ENCODE data around the gene SLC35F4.
"Not testable (repeated sequence)": the region's sequence is repeated elsewhere in the genome, so short reads cannot be mapped to it uniquely, and the experiment has no call there.

Gene SLC35F4

GRCh38 chr14:57865403-57866198, at the start of gene SLC35F4:
TSS of gene SLC35F4 (minus strand) at chr14:57866092.
- DNase-seq (ENCODE audit: low read depth in 2 of 2) = no peak

DNA sequence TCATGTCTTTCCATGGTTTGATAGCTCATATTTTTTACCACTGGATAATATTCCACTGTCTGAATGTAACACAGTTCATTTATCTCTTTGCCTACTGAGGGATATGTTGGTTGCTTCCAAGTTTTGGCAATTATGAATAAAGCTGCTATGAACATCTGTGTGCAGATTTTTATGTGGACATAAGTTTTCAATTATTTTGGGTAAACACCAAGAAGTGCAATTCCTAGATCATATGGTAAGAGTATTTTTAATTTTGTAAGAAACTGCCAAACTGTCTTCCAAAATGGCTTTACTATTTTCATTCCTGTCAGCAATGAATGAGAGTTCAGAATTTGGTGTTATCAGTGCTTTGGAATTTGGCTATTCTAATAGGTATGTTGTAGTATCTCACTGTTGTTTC, 43.7 kb upstream of the SLC35F4 start:
- no peak for DNase-seq (ENCODE audit: low read depth in 2 of 2)

DNA sequence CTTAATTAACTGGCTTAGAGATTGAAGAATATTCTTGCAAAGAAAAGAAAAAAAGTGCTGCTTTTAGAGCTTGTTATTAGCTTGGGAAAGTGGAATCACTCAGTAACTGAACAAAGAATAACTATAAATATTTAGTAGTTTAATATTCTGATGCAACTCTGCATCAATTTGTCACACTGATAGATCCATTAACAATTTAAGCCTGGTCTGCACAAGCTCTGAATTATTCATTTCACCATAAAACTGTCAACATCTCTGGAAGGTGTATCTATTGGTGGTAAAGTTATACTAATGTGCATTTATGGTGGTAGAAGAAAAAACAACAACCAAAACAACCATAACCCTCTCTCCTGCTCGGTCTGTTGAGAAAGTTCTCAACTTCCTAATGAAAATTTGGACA, 38.1 kb upstream of the SLC35F4 start:
- DNase-seq (ENCODE audit: low read depth in 2 of 2) = no peak

DNA sequence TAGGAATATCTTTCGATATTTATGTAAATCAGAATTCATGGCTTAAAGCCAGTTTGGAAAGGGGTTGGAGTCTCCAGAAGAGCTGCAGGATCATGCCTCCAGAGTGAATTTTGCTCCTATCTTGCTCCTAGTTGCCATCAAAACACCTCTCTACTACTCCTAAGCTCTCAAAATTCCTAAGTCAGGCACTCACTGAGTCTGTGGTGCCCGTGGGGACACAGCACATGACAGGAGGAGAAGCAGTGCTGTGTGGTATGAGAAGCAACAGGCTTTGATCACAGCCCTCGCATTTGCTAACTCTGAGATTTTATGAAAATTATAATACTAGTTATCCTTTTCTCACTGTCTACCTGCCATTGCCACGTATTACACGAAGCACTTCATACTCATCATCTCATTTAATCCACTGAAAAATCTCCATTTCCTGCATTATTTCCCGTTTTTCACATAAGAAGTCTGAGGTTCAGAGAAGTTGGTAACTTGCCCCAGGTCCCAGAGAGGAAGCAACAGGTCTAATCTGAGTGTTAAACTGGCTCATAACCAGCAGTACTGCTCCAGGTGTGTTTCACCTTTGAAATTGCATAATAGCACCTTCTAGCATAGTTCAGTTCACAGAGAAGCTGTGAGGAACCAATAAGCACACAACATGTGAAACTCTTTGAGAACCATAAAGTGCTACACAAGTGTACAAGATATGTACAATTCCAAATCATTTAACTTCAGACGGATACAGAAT, 33.1 kb upstream of the SLC35F4 start:
- no peak for DNase-seq (ENCODE audit: low read depth in 2 of 2)

GRCh38 chr14:57897144-57897748, 31.4 kb upstream of the SLC35F4 start:
- DNase-seq (ENCODE audit: low read depth in 2 of 2) = no peak

- no peak for DNase-seq (ENCODE audit: low read depth in 2 of 2)
These were observed 23.4 kb upstream of the SLC35F4 start for GRCh38 chr14:57889245-57889644.

DNA sequence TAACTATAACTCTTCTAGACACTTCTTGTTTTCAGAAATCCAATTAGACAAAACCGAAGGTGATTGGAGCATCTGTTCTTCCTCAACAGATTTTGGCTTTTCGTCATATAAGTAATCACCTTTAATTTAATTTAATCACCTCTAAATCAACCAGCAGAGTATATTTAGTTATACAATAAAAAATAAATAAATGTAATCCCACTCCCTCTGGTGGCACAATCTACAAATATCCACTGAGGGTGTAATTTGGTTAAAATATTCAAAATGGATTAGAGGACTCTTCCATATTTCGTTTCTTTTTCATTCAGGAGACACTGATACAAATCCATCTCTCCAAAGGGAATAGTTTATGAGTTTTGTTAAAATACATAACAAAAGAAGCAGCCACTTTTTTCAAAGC, 18.3 kb upstream of the SLC35F4 start:
- no peak for DNase-seq (ENCODE audit: low read depth in 2 of 2)

DNA sequence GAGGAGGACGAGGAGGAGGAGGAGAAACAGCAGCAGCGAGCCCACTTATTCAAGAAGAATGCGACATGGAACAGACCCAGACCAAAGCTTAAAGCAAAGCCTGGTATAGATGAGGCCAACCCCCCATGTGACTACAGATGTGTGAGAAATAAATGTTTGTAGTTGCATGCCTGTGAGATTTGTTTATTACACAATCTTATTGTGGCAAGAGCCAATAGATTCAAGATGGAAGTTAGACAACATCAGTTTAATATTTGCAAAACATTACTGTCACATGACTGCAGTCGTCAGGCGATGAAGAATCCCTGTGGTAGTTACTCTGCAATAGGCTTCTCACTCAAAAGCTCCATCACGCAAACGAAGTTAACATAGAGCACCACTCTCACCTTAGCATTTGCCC, 17.2 kb upstream of the SLC35F4 start:
- no peak for DNase-seq (ENCODE audit: low read depth in 2 of 2)

DNA sequence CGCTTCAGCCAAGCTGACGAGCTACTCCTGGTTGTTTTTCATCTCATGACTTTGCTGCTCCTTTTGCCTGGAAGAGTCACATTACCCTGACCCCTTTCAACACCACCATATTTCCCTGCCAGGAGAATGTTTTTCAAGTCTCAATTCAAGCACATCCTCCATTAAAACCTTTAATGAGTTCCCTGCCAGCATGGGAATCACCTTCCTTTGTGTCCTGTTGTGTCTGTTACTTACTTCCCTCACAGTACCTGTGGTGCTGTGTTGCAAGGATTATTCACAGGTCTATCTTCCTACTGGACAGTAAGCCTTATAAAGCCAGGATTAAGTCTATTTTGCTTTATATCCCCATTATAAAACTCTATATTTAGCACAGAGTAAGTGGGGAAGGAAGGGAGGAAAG, 13.6 kb upstream of the SLC35F4 start:
- no peak for DNase-seq (ENCODE audit: low read depth in 2 of 2)

- no peak for DNase-seq (ENCODE audit: low read depth in 2 of 2)
These were observed 10.1 kb upstream of the SLC35F4 start for GRCh38 chr14:57875985-57876384.

GRCh38 chr14:57875296-57875695, 9.4 kb upstream of the SLC35F4 start:
- no peak for DNase-seq (ENCODE audit: low read depth in 2 of 2)

GRCh38 chr14:57871459-57872080, 5.7 kb upstream of the SLC35F4 start:
- DNase-seq (ENCODE audit: low read depth in 2 of 2) = no peak

GRCh38 chr14:57870686-57871457, 5.0 kb upstream of the SLC35F4 start:
- no peak for DNase-seq (ENCODE audit: low read depth in 2 of 2)

- DNase-seq (ENCODE audit: low read depth in 2 of 2) = no peak
These were observed 3.7 kb upstream of the SLC35F4 start for GRCh38 chr14:57869617-57870016.

- no peak for DNase-seq (ENCODE audit: low read depth in 2 of 2)
These were observed 360 bp upstream of the SLC35F4 start for GRCh38 chr14:57866199-57866705.

GRCh38 chr14:57865066-57865402, 858 bp downstream of the SLC35F4 start:
- DNase-seq (ENCODE audit: low read depth in 2 of 2) = no peak

DNA sequence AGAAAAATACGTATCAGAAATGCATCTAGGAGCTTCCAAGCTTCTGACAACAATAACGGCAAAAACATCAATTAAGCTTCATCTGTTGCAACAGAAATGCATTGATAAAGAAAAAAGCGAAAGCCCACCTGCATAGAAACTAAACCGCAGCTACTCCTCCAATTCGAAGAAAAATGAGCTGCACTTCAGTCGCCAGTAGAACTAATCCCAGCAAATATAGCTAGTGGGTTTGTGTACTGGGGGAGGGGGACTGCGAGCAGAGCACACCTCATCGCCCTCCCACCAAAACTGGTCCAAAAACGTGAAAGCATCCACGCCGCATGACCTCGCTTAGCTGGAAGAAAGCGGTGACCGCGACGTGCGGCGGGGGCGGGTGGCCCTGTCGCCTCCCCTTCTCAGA, 1.2 kb downstream of the SLC35F4 start:
- DNase-seq (ENCODE audit: low read depth in 2 of 2) = no peak

DNA sequence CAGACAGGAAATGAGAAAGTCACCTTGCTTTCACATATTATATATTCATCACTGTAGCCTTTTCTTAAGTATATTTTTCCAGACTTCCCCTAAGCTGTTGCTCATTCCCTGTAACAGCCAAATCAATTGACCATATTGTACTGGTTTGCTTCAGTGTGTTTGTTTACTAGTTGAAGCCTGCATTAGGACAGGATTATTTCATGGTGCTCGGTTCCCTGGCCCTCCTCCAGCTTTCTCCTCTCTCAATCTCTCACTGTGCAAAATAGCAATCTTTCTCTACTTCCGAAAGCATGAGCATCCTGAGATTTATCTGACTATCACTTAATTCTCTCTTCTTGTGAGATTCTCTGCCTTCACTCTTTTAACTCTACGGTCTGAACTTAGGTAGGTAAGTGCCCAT, 2.4 kb downstream of the SLC35F4 start:
- DNase-seq (ENCODE audit: low read depth in 2 of 2) = no peak

- not testable (repeated sequence) for DNase-seq (ENCODE audit: low read depth in 2 of 2)
These were observed 10.2 kb downstream of the SLC35F4 start for GRCh38 chr14:57855666-57856065.

- no peak for DNase-seq (ENCODE audit: low read depth in 2 of 2)
These were observed 11.3 kb downstream of the SLC35F4 start for GRCh38 chr14:57854571-57854970.

GRCh38 chr14:57851354-57851753, 14.5 kb downstream of the SLC35F4 start:
- DNase-seq (ENCODE audit: low read depth in 2 of 2) = no peak

DNA sequence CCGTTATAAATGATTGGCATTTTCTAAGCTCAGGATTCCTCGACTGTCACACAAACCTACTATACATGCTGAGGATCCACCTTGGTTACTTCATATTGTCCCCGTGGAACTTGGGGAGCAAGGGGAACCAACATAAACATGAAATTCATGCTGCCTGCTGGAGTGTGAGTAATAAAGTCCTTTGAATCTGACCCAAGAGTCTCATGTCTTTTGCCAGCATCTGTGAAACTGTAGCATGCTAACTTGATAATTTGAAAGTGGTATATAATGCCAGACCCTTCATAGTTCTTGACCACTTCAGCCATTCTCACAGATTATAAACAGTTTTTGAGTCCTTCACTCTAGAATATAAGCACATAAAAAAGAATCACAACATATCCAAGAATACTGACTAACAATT, 17.1 kb downstream of the SLC35F4 start:
- no peak for DNase-seq (ENCODE audit: low read depth in 2 of 2)
